Measurements from ENCODE around the gene MEGF11.
"Not testable (repeated sequence)": the region's sequence is repeated elsewhere in the genome, so short reads cannot be mapped to it uniquely, and the experiment has no call there.

Gene MEGF11

GRCh38 chr15:65904301-65904700, 349.2 kb downstream of the MEGF11 start:
- DNase-seq: no peak

- peak; percentile 38 for DNase-seq
These were observed 350.1 kb downstream of the MEGF11 start for GRCh38 chr15:65903296-65904073.

GRCh38 chr15:65902373-65902772, 351.2 kb downstream of the MEGF11 start:
- DNase-seq: no peak

GRCh38 chr15:65901836-65902235, 351.7 kb downstream of the MEGF11 start:
- DNase-seq: no peak

GRCh38 chr15:65901336-65901735, 352.2 kb downstream of the MEGF11 start:
- no peak for DNase-seq

- no peak for DNase-seq
These were observed 353.1 kb downstream of the MEGF11 start for GRCh38 chr15:65900488-65900887.

GRCh38 chr15:65896236-65896635, 357.3 kb downstream of the MEGF11 start:
- no peak for DNase-seq

GRCh38 chr15:65893060-65893459, 360.5 kb downstream of the MEGF11 start:
- DNase-seq: no peak

- DNase-seq: no peak
These were observed 364.6 kb downstream of the MEGF11 start for GRCh38 chr15:65888981-65889380.

- no peak for DNase-seq
These were observed 366.0 kb downstream of the MEGF11 start for GRCh38 chr15:65887565-65887964.

- DNase-seq: no peak
These were observed 367.8 kb downstream of the MEGF11 start for GRCh38 chr15:65885668-65886218.

GRCh38 chr15:65884511-65884910, 369.0 kb downstream of the MEGF11 start:
- DNase-seq: no peak

GRCh38 chr15:65883571-65883970, 370.0 kb downstream of the MEGF11 start:
- no peak for DNase-seq

- DNase-seq: no peak
These were observed 371.6 kb downstream of the MEGF11 start for GRCh38 chr15:65881766-65882434.

- DNase-seq: no peak
These were observed 375.8 kb downstream of the MEGF11 start for GRCh38 chr15:65877749-65878148.

GRCh38 chr15:65875458-65875857, 378.1 kb downstream of the MEGF11 start:
- DNase-seq: no peak

GRCh38 chr15:65873256-65873655, 380.3 kb downstream of the MEGF11 start:
- DNase-seq: no peak

- peak; percentile 24 for DNase-seq
These were observed 381.0 kb downstream of the MEGF11 start for GRCh38 chr15:65872596-65872995.

GRCh38 chr15:65871886-65872285, 381.7 kb downstream of the MEGF11 start:
- DNase-seq: not testable (repeated sequence)

- peak; percentile 49 for DNase-seq
These were observed 382.5 kb downstream of the MEGF11 start for GRCh38 chr15:65870889-65871533.

GRCh38 chr15:65869954-65870871, 383.3 kb downstream of the MEGF11 start:
- DNase-seq: peak; percentile 31
